ENCODE results near the gene VWA3A.
A peak's percentile ranks its signal among the peaks of the same experiment; 100 is the strongest.
"Not testable (repeated sequence)": the region's sequence is repeated elsewhere in the genome, so short reads cannot be mapped to it uniquely, and the experiment has no call there.

VWA3A gene

DNA sequence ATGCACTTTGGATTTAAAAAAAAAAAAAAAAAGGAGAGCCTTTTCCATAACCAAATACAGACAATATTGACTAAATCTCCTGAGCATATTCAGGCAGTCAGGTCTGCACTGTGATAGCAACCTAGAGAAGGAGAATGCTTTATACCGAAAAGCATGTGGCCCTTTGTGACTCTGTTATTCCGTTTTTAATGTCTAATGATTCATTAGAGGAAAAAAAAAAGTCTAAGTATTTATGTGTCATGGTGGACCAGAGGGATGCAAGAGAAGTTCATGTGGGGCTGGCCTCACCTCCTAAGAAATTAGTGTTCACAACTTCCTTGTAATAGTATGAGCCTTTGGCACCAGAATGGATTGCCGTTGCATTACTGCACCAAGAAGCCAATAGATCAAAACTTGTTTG, 11.3 kb upstream of the VWA3A start:
- no peak for DNase-seq
- in situ Hi-C loops (cut with HindIII; ENCODE audit: low pct_ligation_motif_present, low pct_unique_long_range_greater_than_20kb, low sequenced_read_pairs) = loop anchor here (25.0 kb wide), 2 partner anchors 94 to 106 kb away; no protein-coding TSS in a partner anchor

- in situ Hi-C loops (cut with HindIII; ENCODE audit: low pct_ligation_motif_present, low pct_unique_long_range_greater_than_20kb, low sequenced_read_pairs) = loop anchor here (25.0 kb wide), 2 partner anchors 99 to 101 kb away; no protein-coding TSS in a partner anchor
Measured at GRCh38 chr16:22086440-22086839, 5.9 kb upstream of the VWA3A start.

GRCh38 chr16:22088642-22089041, 3.7 kb upstream of the VWA3A start:
- DNase-seq = no peak
- in situ Hi-C loops (cut with HindIII; ENCODE audit: low pct_ligation_motif_present, low pct_unique_long_range_greater_than_20kb, low sequenced_read_pairs) = loop anchor here (25.0 kb wide), 2 partner anchors 99 to 101 kb away; no protein-coding TSS in a partner anchor

More at GRCh38 chr16:22086440-22086839, 5.9 kb upstream of the VWA3A start:
- DNase-seq = no peak

- DNase-seq = no peak
- in situ Hi-C loops (cut with HindIII; ENCODE audit: low pct_ligation_motif_present, low pct_unique_long_range_greater_than_20kb, low sequenced_read_pairs) = loop anchor here (25.0 kb wide), 2 partner anchors 97 to 103 kb away; no protein-coding TSS in a partner anchor
Measured at GRCh38 chr16:22089910-22090309, 2.4 kb upstream of the VWA3A start.

DNA sequence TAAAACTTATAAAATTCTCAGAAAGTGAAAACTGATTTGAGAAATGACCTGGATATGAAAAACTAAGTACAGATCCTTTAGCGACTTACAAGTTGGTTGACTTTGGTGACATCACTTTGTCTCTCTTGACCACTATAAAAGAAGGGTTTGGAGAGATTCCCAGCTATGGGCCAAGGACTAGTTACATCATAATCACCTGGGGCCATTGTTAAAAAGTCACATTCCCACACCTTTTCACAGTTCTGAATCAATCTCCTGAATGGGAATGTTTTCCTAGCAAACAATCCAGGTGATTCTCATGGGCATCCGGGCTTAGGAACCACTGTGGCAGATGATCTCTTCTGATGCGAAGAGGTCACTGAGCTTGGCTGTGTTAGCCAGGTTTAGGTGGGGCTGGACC, 620 bp upstream of the VWA3A start:
- DNase-seq = no peak
- in situ Hi-C loops (cut with HindIII; ENCODE audit: low pct_ligation_motif_present, low pct_unique_long_range_greater_than_20kb, low sequenced_read_pairs) = loop anchor here (25.0 kb wide), 2 partner anchors 96 to 104 kb away; no protein-coding TSS in a partner anchor

DNA sequence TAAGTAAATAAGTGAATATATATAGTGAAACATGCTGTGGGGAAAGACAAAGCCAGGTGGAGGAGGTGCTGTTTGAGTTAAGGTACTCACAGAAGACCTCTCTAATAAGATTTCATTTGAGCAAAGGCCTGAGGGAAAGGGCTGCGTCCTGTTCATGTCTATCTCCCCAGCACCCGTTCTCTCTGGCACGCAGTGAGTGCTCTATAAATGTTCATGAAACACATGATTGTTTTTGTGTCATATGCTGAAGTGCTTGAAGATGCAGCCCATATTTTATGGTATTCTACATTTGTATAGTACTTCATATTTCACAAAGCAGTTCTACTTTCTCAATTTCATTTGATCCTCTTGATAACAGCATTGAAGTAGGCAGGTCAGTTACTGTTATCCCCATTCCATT, 990 bp downstream of the VWA3A start:
- DNase-seq = no peak
- in situ Hi-C loops (cut with HindIII; ENCODE audit: low pct_ligation_motif_present, low pct_unique_long_range_greater_than_20kb, low sequenced_read_pairs) = loop anchor here (25.0 kb wide), 2 partner anchors 94 to 106 kb away; no protein-coding TSS in a partner anchor

- in situ Hi-C loops (cut with HindIII; ENCODE audit: low pct_ligation_motif_present, low pct_unique_long_range_greater_than_20kb, low sequenced_read_pairs) = loop anchor here (25.0 kb wide), 2 partner anchors 93 to 107 kb away; no protein-coding TSS in a partner anchor
- no peak for DNase-seq
Measured at GRCh38 chr16:22093996-22094395, 1.7 kb downstream of the VWA3A start.

DNA sequence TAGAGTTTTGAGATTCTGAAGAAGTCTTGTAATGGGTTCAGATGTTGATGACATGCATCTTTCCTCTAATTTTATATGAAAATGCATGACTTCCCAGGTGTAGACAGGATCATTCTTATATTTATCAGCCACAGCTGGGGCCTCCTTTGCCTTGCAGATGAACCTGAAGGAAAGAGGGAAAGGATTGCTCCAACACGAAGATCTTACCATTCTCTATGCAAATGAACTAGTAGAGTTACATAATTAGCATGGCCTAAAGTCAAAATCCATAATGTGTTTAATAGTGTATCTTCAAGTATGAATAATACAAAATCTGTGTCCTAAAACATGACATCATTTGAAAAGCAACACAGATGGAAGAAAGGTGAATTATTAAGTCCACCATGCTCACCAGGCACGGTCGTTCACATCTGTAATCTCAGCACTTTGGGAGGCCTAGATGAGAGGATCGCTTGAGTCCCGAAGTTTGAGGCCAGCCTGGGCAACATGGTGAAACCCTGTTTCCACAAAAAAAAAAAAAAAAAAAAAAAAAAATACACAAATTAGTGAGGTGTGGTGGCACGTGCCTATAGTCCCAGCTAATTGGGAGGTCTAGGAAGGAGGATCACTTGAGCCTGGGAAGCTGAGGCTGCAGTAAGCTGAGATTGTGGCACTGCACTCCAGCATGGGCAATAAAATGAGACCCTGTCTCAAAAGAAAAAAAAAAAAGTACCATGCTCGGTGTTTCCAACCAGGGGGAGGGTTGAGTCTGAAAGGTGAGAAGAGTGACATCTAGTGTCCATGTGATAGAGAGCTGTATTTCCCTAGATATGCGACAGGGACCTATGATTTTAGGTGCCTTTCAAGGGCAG, 6.3 kb downstream of the VWA3A start:
- in situ Hi-C loops (cut with HindIII; ENCODE audit: low pct_ligation_motif_present, low pct_unique_long_range_greater_than_20kb, low sequenced_read_pairs) = loop anchor here (25.0 kb wide), 2 partner anchors 89 to 111 kb away; no protein-coding TSS in a partner anchor
- peak; percentile 69 for DNase-seq

DNA sequence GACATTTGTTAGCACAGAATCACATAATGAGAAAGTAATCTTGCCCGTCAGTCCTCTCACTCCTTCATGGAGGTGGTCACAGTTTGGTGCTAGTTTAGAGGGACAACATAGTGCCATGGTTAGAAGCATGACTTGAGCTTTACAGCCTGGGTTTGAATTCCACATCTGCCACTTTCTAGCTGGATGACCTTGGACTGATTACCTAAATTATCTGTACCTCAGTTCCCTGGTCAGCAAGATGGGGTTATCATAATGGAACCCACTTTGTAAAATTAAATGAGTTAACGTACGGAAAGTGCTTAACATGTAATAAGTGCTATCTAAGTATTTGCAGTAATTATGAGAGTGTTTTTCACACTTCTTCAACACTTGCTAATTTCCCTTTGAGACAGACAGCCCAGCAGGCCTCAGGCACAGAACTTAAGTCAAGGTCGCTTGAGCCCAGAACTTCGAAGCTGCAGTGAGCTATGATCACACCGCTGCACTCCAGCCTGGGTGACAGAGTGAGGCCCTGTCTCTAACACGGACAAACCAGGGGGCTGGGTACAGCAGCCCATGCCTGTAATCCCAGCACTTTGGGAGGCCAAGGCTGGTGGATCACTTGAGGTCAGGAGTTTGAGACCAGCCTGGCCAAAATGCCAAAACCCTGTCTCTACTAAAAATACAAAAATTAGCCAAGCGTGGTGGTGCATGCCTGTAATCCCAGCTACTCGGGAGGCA, 7.1 kb downstream of the VWA3A start:
- DNase-seq = no peak
- in situ Hi-C loops (cut with HindIII; ENCODE audit: low pct_ligation_motif_present, low pct_unique_long_range_greater_than_20kb, low sequenced_read_pairs) = loop anchor here (25.0 kb wide), 2 partner anchors 88 to 112 kb away; no protein-coding TSS in a partner anchor

DNA sequence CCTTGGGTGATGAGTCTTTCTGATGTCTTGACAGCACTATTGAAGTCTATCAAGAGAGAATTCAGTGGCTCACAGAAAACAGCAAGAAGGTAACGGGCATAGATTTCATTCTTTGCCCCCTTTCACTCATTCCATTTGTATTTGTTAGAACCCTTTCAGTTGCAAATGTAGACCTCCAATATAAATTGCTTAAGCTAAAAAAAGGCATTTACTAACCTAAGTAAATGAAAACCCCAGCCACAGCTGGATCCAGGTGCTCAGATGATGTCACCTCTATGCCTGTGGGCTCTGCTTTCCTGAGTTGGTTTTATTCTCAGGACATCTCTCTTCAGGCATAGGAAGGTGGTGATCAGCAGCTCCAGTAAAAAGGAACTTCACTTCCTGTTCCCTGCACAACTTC, 11.1 kb downstream of the VWA3A start:
- in situ Hi-C loops (cut with HindIII; ENCODE audit: low pct_ligation_motif_present, low pct_unique_long_range_greater_than_20kb, low sequenced_read_pairs) = no loop called here
- DNase-seq = no peak

GRCh38 chr16:22109258-22109898, 17.0 kb downstream of the VWA3A start:
- DNase-seq = no peak
- in situ Hi-C loops (cut with HindIII; ENCODE audit: low pct_ligation_motif_present, low pct_unique_long_range_greater_than_20kb, low sequenced_read_pairs) = no loop called here

- DNase-seq; in situ Hi-C loops (cut with HindIII; ENCODE audit: low pct_ligation_motif_present, low pct_unique_long_range_greater_than_20kb, low sequenced_read_pairs): not testable (repeated sequence)
Measured at GRCh38 chr16:22111629-22112028, 19.3 kb downstream of the VWA3A start.

GRCh38 chr16:22116095-22116700, 23.9 kb downstream of the VWA3A start:
- in situ Hi-C loops (cut with HindIII; ENCODE audit: low pct_ligation_motif_present, low pct_unique_long_range_greater_than_20kb, low sequenced_read_pairs) = no loop called here
- DNase-seq = no peak

DNA sequence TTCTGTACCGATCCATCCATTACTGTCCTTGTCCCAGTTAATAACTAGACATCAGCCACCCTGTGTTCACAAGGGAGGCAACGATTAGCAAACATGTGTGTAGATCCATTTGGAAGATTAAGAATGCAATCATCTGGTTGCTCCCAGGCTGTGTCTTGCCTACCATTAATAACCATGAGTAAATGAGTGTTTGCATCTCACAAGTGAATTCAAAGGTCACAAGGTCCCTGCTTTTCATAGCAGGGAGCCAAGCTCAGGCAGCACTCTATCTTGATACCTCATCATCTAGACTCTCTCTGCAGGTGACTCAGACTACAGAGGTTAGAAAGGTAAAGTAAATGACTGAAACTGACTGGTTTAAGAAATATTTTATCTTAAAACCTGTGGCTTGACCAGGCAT, 25.3 kb downstream of the VWA3A start:
- no peak for DNase-seq
- in situ Hi-C loops (cut with HindIII; ENCODE audit: low pct_ligation_motif_present, low pct_unique_long_range_greater_than_20kb, low sequenced_read_pairs) = no loop called here

DNA sequence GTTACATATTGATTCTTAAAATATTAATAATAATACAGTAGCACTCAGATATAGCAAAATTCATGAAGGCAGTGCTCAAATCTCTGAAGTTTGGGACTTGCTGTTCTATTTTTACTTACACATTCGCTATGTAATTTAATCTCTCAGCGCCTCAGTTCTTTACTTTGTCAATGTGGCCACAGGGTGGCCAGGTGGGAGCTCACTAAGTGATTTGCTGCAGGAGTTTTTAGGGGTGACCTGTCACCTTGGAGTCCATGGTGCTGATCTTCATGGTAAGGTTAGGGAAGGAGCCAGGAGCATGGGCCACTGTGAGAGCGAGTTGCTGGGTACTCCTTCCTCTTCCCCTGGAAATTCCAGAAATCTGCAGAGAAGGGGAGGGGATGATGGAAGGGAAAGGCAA, 28.1 kb downstream of the VWA3A start:
- in situ Hi-C loops (cut with HindIII; ENCODE audit: low pct_ligation_motif_present, low pct_unique_long_range_greater_than_20kb, low sequenced_read_pairs) = no loop called here
- DNase-seq = no peak

- no peak for DNase-seq
- in situ Hi-C loops (cut with HindIII; ENCODE audit: low pct_ligation_motif_present, low pct_unique_long_range_greater_than_20kb, low sequenced_read_pairs) = no loop called here
Measured at GRCh38 chr16:22122239-22122638, 29.9 kb downstream of the VWA3A start.

- in situ Hi-C loops (cut with HindIII; ENCODE audit: low pct_ligation_motif_present, low pct_unique_long_range_greater_than_20kb, low sequenced_read_pairs) = no loop called here
- DNase-seq = no peak
Measured at GRCh38 chr16:22123146-22123545, 30.8 kb downstream of the VWA3A start.

DNA sequence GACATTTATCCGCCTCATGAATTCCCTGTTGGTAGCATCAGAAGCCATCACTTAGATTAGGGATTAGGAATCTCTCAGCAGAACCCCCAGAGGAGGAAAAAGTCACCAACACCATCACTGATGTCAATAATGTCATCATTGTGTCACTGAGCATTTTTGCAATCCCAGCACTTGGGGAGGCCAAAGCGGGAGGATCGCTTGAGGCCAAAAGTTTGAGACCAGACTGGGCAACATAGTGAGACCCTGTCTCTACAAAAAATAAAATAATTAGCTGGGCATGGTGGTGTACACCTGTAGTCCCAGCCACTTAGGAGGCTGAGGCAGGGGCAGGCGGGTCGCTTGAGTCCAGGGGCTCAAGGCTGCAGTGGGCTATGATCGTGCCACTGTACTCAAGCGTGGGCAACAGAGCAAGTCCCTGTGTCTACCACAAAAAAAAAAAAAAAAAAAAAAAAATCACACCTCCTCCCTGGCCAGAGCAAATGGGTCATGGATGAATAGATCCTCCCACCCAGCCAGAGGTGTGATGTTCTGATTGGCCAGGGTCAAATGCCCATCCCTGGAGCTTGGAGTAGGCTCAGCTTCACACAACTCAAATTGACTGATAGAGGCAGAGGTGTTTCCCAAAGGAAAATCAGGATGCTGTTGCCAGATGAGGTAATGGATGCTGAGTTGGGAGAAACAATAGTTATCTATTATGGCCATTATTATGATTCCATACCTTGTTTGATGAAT, 31.6 kb downstream of the VWA3A start:
- in situ Hi-C loops (cut with HindIII; ENCODE audit: low pct_ligation_motif_present, low pct_unique_long_range_greater_than_20kb, low sequenced_read_pairs) = no loop called here
- no peak for DNase-seq
